AG09319 (cell line): ENCODE results near the gene MFN1.
A peak's percentile ranks its signal among the peaks of the same experiment; 100 is the strongest.

ENCODE experiments used
- DNase-seq: peaks from one replicate; pipeline ENCODE4 v3.0.0-alpha.2; 2010; ENCODE audit warnings: low read depth; ENCODE audit errors: extremely low read depth
- TF ChIP-seq, protein P1 (sequence below): IDR thresholded peaks from 2 replicates; pipeline ENCODE4 v1.5.1; 2011; ENCODE audit warnings: low read depth, mild to moderate bottlenecking, inconsistent platforms, low read length, moderate library complexity

The MFN1 gene

DNA sequence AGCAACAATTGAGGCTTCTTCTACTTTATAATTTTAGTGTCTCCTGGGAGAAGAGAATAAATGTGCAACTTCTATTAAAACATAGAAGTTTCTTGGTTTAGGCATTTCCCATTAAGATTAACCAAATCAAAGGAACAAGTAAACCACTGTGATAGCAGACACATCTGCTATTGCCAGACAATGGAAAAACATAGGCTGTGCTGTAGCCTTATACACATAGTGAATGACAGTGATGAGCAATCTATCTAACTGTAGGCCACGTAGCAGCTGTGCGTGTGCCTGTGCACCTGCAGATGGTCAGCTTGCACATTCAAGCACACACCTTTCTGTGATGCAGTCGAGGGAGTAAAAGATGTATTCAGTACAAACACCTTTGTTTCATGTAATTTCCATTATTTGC lies 71.1 kb downstream of the MFN1 start:
- TF ChIP-seq, protein P1, sequence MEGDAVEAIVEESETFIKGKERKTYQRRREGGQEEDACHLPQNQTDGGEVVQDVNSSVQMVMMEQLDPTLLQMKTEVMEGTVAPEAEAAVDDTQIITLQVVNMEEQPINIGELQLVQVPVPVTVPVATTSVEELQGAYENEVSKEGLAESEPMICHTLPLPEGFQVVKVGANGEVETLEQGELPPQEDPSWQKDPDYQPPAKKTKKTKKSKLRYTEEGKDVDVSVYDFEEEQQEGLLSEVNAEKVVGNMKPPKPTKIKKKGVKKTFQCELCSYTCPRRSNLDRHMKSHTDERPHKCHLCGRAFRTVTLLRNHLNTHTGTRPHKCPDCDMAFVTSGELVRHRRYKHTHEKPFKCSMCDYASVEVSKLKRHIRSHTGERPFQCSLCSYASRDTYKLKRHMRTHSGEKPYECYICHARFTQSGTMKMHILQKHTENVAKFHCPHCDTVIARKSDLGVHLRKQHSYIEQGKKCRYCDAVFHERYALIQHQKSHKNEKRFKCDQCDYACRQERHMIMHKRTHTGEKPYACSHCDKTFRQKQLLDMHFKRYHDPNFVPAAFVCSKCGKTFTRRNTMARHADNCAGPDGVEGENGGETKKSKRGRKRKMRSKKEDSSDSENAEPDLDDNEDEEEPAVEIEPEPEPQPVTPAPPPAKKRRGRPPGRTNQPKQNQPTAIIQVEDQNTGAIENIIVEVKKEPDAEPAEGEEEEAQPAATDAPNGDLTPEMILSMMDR: no peak
- DNase-seq: no peak

DNA sequence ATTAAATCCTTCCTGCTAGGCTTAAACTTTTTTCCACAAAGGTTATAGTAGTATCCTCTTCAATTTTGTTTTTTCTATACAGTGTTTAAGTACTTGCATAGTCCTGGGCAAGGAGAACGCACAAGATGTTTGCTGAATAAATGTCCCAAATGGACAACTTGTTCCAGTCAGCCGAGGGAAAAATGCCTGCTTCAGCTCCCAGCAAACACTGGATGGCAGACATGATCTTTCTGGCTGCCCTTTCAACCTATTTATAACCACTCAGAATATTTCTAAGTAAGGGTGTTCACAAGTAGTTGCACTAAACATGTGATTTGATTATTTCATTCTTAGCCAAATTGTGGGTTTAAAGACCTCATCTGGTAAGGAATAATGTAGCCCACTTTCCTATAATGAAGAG lies 74.0 kb downstream of the MFN1 start:
- TF ChIP-seq, protein P1: peak; percentile 53
- DNase-seq: no peak

DNA sequence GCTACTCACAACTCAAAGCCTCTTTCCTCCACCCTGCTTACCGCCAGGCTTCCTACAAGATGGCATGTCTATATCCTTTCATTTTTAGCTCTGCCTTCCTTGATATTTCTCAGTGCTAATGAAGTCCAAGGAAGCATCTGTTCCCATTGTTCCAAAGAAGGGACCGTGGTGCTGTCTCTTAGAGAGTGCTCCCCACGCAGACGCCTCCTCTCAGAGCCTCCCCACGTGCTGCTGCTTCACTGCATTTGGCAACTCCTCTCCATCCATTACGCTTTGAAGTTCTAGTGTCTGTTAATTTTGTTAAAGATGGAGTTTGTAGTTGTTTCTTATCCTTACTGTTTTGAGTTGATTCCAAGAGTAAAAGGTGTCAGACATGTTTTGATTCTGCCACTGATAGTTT lies 77.6 kb downstream of the MFN1 start:
- no peak for DNase-seq
- TF ChIP-seq, protein P1: no peak

DNA sequence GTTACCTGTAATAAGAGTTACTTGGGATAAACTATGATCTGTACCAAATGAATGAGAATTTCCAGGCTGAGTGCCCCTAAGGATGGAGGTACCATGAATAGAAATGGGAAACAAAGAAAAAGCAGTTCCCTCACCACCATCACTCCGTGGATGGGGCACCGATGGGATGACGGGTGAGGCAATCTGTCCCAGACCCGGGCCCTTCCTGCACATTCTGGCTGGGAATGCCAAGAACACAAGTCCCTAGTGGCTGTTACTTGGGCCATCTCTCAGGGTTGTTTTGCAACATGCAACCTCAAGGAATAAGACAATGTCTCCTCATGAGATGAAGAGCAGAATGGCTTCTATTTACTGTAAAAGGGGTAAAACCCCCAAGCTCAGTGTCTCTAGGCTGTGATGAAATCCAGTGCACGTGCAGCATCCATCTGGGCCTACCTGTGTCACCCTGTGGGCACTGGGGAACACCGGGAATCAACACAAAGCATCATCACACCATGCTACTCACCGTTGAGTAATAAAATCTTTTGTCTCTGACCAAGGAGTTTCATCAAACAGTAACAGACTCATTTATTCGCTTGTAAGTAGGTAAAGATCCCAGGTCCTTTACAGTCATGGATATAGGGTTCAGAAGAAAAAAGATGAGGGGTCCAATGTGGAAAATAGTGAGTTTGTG lies 81.5 kb downstream of the MFN1 start:
- TF ChIP-seq, protein P1: no peak
- DNase-seq: no peak

DNA sequence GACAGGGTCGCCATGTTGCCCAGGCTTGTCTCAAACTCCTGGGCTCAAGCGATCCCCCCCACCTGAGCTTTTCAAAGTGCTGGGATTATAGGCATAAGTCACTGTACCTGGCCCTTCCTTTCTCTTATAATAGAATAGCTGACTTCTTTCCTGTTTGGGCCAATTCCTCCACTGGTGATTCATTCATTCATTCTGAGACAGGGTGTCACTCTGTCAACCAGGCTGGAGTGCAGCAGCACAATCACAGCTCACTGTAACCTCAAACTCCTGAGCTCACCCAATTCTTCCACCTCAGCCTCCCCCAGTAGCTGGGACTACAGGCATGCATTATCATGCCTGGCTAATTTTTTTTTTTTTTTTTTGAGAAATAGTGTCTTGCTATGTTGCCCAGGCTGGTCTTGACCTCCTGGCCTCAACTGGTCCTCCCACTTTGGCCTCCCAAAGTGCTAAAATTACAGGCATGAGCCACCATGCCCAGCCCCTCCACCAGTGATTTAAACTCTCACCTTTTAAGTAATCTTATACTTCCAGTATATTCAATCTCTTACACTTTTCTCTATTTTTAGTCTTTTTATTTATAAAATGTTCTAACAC lies 82.9 kb downstream of the MFN1 start:
- DNase-seq: no peak
- TF ChIP-seq, protein P1: no peak

DNA sequence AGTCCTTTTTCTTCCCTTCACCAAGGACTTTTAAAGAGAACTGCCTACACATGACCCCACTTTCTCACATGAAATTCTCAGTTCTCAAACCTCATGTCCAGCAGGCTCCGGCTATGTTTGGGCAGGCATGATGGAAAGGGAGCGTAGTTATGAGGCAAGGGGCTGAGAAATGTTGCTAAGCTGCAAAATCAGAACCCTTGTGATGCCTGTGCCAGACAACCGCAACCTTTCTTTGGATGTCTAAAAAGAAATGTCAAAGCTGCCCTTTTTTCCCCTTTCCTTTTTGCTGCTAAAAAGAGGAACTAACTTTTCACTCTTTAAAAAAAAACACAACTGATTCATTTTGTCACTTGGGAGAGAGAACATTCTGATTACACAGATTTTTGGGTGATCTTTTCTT lies 84.5 kb downstream of the MFN1 start:
- TF ChIP-seq, protein P1: no peak
- DNase-seq: no peak

DNA sequence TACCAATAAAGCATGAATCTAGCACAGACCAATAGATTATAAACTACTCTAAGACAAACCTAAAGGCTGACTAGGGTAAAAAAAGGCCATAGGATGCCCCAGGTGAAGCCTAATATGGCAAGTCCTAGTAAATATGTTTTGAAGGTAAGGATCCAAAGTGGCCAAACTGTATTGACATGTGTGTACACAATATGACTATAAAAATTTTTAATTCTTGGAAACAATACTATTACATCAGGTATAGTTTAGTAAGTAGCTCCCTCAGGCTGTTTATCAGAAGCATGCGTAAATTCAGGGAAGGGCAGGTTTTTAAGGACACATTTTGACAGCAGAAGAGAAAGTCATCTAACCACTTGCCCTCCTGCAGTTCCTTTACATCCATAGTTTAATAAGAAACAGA lies 84.9 kb downstream of the MFN1 start:
- TF ChIP-seq, protein P1: no peak
- no peak for DNase-seq
